HCT116 (cell line): ENCODE results near the gene HPCAL1. TPM values are rescaled to one million over a fixed set of nuclear protein-coding genes. Genes with fewer than 3 reads are reported as not detected.
A peak's percentile ranks its signal among the peaks of the same experiment; 100 is the strongest.

ENCODE experiments used
- ATAC-seq: fragments of 200-7000 bp; cut with Tn5 transposase; 2 replicates; pipeline ENCODE4 v1.9.1; 2020; ENCODE audit warnings: mild to moderate bottlenecking, moderate library complexity
- BruUV-seq: library from RNA; stranded (reverse); fragments of 400-500 nt; replicated peaks from 2 replicates; lab custom pipeline; 2021; lab: Mats Ljungman, UMichigan
- CTCF ChIA-PET: fragments of 300-600 bp; sonication (Branson Sonifier 250); formaldehyde crosslinking; loops from one replicate; lab custom pipeline; 2021; ENCODE audit warnings: antibody characterized with exemption; lab: Charles Lee
- POLR2A ChIA-PET: fragments of 300-600, 350-600 bp; sonication (Branson Sonifier 250); formaldehyde crosslinking; loops from one replicate; lab custom pipeline; 2021; ENCODE audit warnings: antibody characterized with exemption; lab: Charles Lee
- RAD21 ChIA-PET, 2 experiments: fragments of 300-600 bp; sonication (Branson Sonifier 250); formaldehyde crosslinking; loops; one replicate each; lab custom pipeline; 2023; ENCODE audit warnings: low total read pairs in 2 of 2; ENCODE audit not compliant: uncharacterized antibody in 2 of 2, unreplicated experiment in 2 of 2, low non-redundant PET in 1 of 2; lab: Charles Lee
- DNase-seq: peaks from one replicate; pipeline ENCODE4 v3.0.0-alpha.2; 2010; ENCODE audit warnings: low read depth, low spot score
- H2AFZ ChIP-seq: fragments of 200-600 bp; shearing (Covaris generic), sonication (generic); 2 replicates; pipeline ENCODE4 v1.6.1; 2017; ENCODE audit warnings: low read depth, mixed run types, mixed read lengths, antibody characterized with exemption, low read length; ENCODE audit not compliant: poor library complexity, severe bottlenecking
- H3K27ac ChIP-seq: 2 replicates; pipeline ENCODE4 v1.5.1; 2012; ENCODE audit warnings: low read depth, low read length
- H3K27me3 ChIP-seq: fragments of 200-600 bp; sonication (generic); 2 replicates; pipeline ENCODE4 v1.6.1; 2016; ENCODE audit warnings: mixed run types, low read length, mixed read lengths; ENCODE audit not compliant: insufficient read depth
- H3K36me3 ChIP-seq, 2 experiments: fragments of 200-500 bp in 1 of 2; fragments of 200-600 bp in 1 of 2; sonication (Bioruptor generic) in 1 of 2; sonication (generic) in 1 of 2; 2 replicates each; pipeline versions ENCODE4 v1.5.1 to v1.6.1; 2014 to 2016; ENCODE audit warnings: low read length in 2 of 2, inconsistent platforms in 1 of 2, mixed read lengths in 1 of 2, mixed run types in 1 of 2; ENCODE audit not compliant: insufficient read depth in 2 of 2, control insufficient read depth in 1 of 2
- H3K4me1 ChIP-seq, 2 experiments: fragments of 200-600 bp in 1 of 2; sonication (generic) in 1 of 2; 2 replicates each; pipeline versions ENCODE4 v1.5.1 to v1.6.1; 2012 to 2017; ENCODE audit warnings: low read length in 2 of 2, inconsistent platforms in 1 of 2, mild to moderate bottlenecking in 1 of 2, mixed read lengths in 1 of 2, mixed run types in 1 of 2, moderate library complexity in 1 of 2; ENCODE audit not compliant: insufficient read depth in 2 of 2, control insufficient read depth in 1 of 2
- H3K4me2 ChIP-seq: fragments of 200-600 bp; sonication (generic); 2 replicates; pipeline ENCODE4 v1.6.1; 2017; ENCODE audit warnings: mixed run types, low read length, mixed read lengths
- H3K4me3 ChIP-seq, 2 experiments: fragments of 200-600 bp in 1 of 2; sonication (generic) in 1 of 2; replicated peaks in 1 of 2; 2 replicates each; pipeline ENCODE4 v1.5.1; 2011 to 2016; ENCODE audit warnings: low read length in 2 of 2, control low read depth in 1 of 2, low read depth in 1 of 2, mild to moderate bottlenecking in 1 of 2, mixed read lengths in 1 of 2, mixed run types in 1 of 2
- H3K79me2 ChIP-seq: fragments of 200-600 bp; sonication (generic); 2 replicates; pipeline ENCODE4 v1.6.1; 2017; ENCODE audit warnings: mild to moderate bottlenecking, mixed run types, low read length, moderate library complexity, mixed read lengths; ENCODE audit not compliant: insufficient read depth
- H3K9ac ChIP-seq: fragments of 200-600 bp; sonication (generic); 2 replicates; pipeline ENCODE4 v1.6.1; 2016; ENCODE audit warnings: low read length, mixed read lengths
- H3K9me2 ChIP-seq: fragments of 200-600 bp; sonication (generic), shearing (Covaris generic); 2 replicates; pipeline ENCODE4 v1.6.1; 2017; ENCODE audit warnings: mixed run types, mild to moderate bottlenecking, moderate library complexity; ENCODE audit not compliant: insufficient read depth
- H3K9me3 ChIP-seq, 2 experiments: fragments of 200-500 bp in 1 of 2; fragments of 200-600 bp in 1 of 2; sonication (Bioruptor generic) in 1 of 2; sonication (generic) in 1 of 2; 2 replicates each; pipeline ENCODE4 v1.6.1; 2014 to 2017; ENCODE audit warnings: low read length in 2 of 2, mixed read lengths in 2 of 2, inconsistent platforms in 1 of 2, low read depth in 1 of 2, mild to moderate bottlenecking in 1 of 2, mixed run types in 1 of 2, moderate library complexity in 1 of 2; ENCODE audit not compliant: control insufficient read depth in 1 of 2, insufficient read depth in 1 of 2
- H4K20me1 ChIP-seq: fragments of 200-600 bp; sonication (generic), shearing (Covaris generic); 2 replicates; pipeline ENCODE4 v1.6.1; 2017; ENCODE audit warnings: mixed run types, mild to moderate bottlenecking, moderate library complexity; ENCODE audit not compliant: insufficient read depth
- CEBPB ChIP-seq: IDR thresholded peaks from 2 replicates; pipeline ENCODE4 v1.6.1; 2012; ENCODE audit warnings: low read depth
- CTCF ChIP-seq, 3 experiments: fragments of 200-600 bp in 1 of 3; sonication (generic) in 1 of 3; IDR thresholded peaks in 2 of 3; conservative IDR thresholded peaks in 1 of 3; 2 replicates each; pipeline ENCODE4 v1.5.1; 2012 to 2017; ENCODE audit warnings: low read depth in 2 of 3, low read length in 2 of 3, antibody characterized with exemption in 1 of 3, borderline replicate concordance in 1 of 3, control low read depth in 1 of 3, mild to moderate bottlenecking in 1 of 3, mixed read lengths in 1 of 3, mixed run types in 1 of 3, moderate library complexity in 1 of 3; ENCODE audit not compliant: insufficient read depth in 1 of 3
- EZH2phosphoT487 ChIP-seq: fragments of 200-600 bp; IDR thresholded peaks from 2 replicates; pipeline ENCODE4 v1.6.1; 2018; ENCODE audit warnings: antibody characterized with exemption, borderline replicate concordance
- POLR2A ChIP-seq: IDR thresholded peaks from 2 replicates; pipeline ENCODE4 v1.7.0; 2011; ENCODE audit warnings: borderline replicate concordance; ENCODE audit not compliant: insufficient read depth, insufficient read length; ENCODE audit errors: extremely low read depth
- RAD21 ChIP-seq: IDR thresholded peaks from 2 replicates; pipeline ENCODE4 v1.6.1; 2012; ENCODE audit warnings: low read depth, mild to moderate bottlenecking
- SIN3A ChIP-seq: IDR thresholded peaks from 2 replicates; pipeline ENCODE4 v1.6.1; 2012; ENCODE audit warnings: low read depth
- TCF7L2 ChIP-seq: IDR thresholded peaks from 2 replicates; pipeline ENCODE4 v1.7.0; 2011; ENCODE audit warnings: borderline replicate concordance, inconsistent platforms; ENCODE audit not compliant: insufficient read depth, insufficient read length; ENCODE audit errors: extremely low read depth
- ZBTB33 ChIP-seq: IDR thresholded peaks from 2 replicates; pipeline ENCODE4 v1.6.1; 2011; ENCODE audit warnings: mild to moderate bottlenecking, low read length, moderate library complexity; ENCODE audit not compliant: insufficient replicate concordance; ENCODE audit errors: extremely low read depth
- intact Hi-C: fragments of 100-400 bp; cut with micrococcal nuclease; formaldehyde crosslinking; loops from 2 replicates; pipeline ENCODE4 v1.10.0; 2022
- total RNA-seq: library from RNA; stranded (reverse); gene quantifications from one replicate; pipeline ENCODE4 v1.2.1, GENCODE V29; 2021; ENCODE audit not compliant: unreplicated experiment

The HPCAL1 gene
- total RNA-seq, 1 experiment from 2014 or later = 111 TPM

- H3K27ac ChIP-seq = no peak overlapping the region
- H3K9me2 ChIP-seq = no peaks in the 10 kb centered on the region
- H3K79me2 ChIP-seq = peaks cover 62% of the 10 kb centered on the region
- ChIA-PET POLR2A (interaction anchor here (1.5 to 1.8 kb wide), 2 partner anchors 12 to 213 kb away, joined by 3 to 6 read pairs; no protein-coding TSS in a partner anchor), CTCF (interaction anchor here (1.7 to 2.5 kb wide), 3 partner anchors 12 to 38 kb away, joined by 4 to 12 read pairs (median 9); no protein-coding TSS in a partner anchor), RAD21 (no interaction called here)
- peaks cover 9% of the 10 kb centered on the region; the same call in 1 of the 2 replicates for H4K20me1 ChIP-seq
- no peaks in the 10 kb centered on the region for H3K27me3 ChIP-seq
- H3K4me1 ChIP-seq = peaks cover 7 to 35% of the 10 kb centered on the region in 2 experiments; a peak in 3 of 4 replicates
- TF ChIP-seq TCF7L2 (no peak), EZH2phosphoT487 (no peak), POLR2A (no peak)
- no peak overlapping the region for H2AFZ ChIP-seq
- H3K4me2 ChIP-seq = peak overlapping the region; percentile 79
- H3K4me3 ChIP-seq = peak overlapping the region; percentile 74 to 91
- H3K9ac ChIP-seq = peak overlapping the region; percentile 80
- intact Hi-C loops = no loop called here
- BruUV-seq = no TSS peak
- DNase-seq (no peak), ATAC-seq (no peak)
- peaks cover 25 to 38% of the 10 kb centered on the region in 2 experiments for H3K36me3 ChIP-seq
- H3K9me3 ChIP-seq = no peaks in the 10 kb centered on the region
Measured at GRCh38 chr2:10446631-10447030, 143.9 kb downstream of the HPCAL1 start.

- H3K27me3 ChIP-seq = no peaks in the 10 kb centered on the region
- peaks cover 13 to 43% of the 10 kb centered on the region in 2 experiments; a peak in 3 of 4 replicates for H3K4me1 ChIP-seq
- peak overlapping the region; percentile 79 for H3K4me2 ChIP-seq
- ChIA-PET CTCF (interaction anchor here (2.2 to 2.5 kb wide), 2 partner anchors 13 to 39 kb away, joined by 9 to 12 read pairs; no protein-coding TSS in a partner anchor), RAD21 (interaction anchor here in 1 of 2 experiments (1.3 kb wide), 1 partner anchor 213 kb away, joined by 3 read pairs; no protein-coding TSS in a partner anchor), POLR2A (interaction anchor here (1.0 to 2.0 kb wide), 13 partner anchors 8 to 647 kb away, joined by 3 to 9 read pairs (median 6); no protein-coding TSS in a partner anchor)
- intact Hi-C loops = no loop called here
- peaks cover 9% of the 10 kb centered on the region; the same call in 1 of the 2 replicates for H4K20me1 ChIP-seq
- TSS peak; percentile 72 for BruUV-seq
- no peak overlapping the region for H2AFZ ChIP-seq
- H3K9me2 ChIP-seq = no peaks in the 10 kb centered on the region
- H3K9ac ChIP-seq = peak overlapping the region; percentile 80
- H3K9me3 ChIP-seq = no peaks in the 10 kb centered on the region
- peak overlapping the region; percentile 91 for H3K27ac ChIP-seq
- no peak for TF ChIP-seq RAD21
- 0 out of 6 replicates have a peak, but pooled peaks of 1 of the 3 experiments have one; percentile 8 for TF ChIP-seq CTCF (IDR thresholded peaks at IDR 0.05 in 2 of 3, conservative IDR thresholded peaks at IDR 0.05 in 1 of 3; ENCODE audit: borderline replicate concordance in 1 of 3, insufficient read depth in 1 of 3, low read depth in 2 of 3, low read length in 2 of 3)
- TF ChIP-seq CEBPB = no peak
- TF ChIP-seq SIN3A = 0 out of 2 replicates have a peak, but pooled peaks have one; percentile 7
- no peak for TF ChIP-seq ZBTB33
- H3K4me3 ChIP-seq = peak overlapping the region; percentile 74 to 91
- peaks cover 57% of the 10 kb centered on the region for H3K79me2 ChIP-seq
- H3K36me3 ChIP-seq = peaks cover 17 to 30% of the 10 kb centered on the region in 2 experiments
- ATAC-seq (peak; percentile 11), DNase-seq (no peak)
Measured at GRCh38 chr2:10447300-10447894, 144.7 kb downstream of the HPCAL1 start.
